Sigmoid colon (tissue), 4 donors: Measurements from ENCODE around the gene KCNH4.

ENCODE experiments used
- POLR2A ChIP-seq, 2 donors: fragments of 450-650 bp; IDR thresholded peaks; one replicate each; pipeline ENCODE4 v1.6.1; 2016; ENCODE audit warnings: antibody characterized with exemption in 2 of 2, mild to moderate bottlenecking in 2 of 2, moderate library complexity in 2 of 2
- POLR2AphosphoS5 ChIP-seq, 4 donors: sonication (generic); formaldehyde crosslinking; IDR thresholded peaks; one replicate each; pipeline ENCODE4 v1.6.1; 2017; ENCODE audit warnings: antibody characterized with exemption in 4 of 4
- TF ChIP-seq, protein P1 (sequence below), 4 experiments: fragments of 450-650 bp in 3 of 4; fragments of 200-600 bp in 1 of 4; IDR thresholded peaks; one replicate each; pipeline ENCODE4 v1.5.1; 2016 to 2019; ENCODE audit warnings: antibody characterized with exemption in 4 of 4, mild to moderate bottlenecking in 3 of 4, moderate library complexity in 2 of 4

DNA sequence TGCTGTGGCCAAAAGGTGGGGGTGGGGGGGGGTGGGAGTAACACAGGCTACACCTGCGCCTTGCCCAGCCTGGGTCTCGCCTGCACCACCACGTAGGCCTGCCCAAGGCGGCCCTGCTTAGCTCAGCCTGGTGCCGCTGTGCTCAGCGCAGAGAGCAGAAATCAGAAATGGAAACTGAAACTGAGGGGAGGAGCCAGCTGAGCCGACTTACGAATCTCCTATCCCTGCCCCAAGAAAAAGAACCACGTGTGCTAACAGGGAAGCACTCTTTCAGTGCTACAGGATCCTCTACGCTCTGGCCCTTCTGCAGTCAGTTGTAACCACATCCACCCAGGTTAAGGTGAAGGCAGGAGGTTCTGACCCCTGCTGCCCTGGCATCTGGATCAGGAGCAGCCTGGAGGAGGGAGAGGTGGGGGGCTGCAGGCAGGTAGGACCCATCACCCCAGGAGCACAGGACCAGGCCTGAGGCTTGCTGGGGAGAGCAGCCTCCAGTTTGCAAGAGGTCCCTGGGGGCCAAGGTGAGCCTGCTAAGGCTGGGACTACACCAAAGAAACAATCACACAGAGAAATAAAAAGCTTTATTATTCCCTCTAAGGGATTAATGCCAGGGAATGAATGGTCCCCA lies 68.3 kb downstream of the KCNH4 start, which contains the start of gene DHX58:
- TF ChIP-seq, protein P1, sequence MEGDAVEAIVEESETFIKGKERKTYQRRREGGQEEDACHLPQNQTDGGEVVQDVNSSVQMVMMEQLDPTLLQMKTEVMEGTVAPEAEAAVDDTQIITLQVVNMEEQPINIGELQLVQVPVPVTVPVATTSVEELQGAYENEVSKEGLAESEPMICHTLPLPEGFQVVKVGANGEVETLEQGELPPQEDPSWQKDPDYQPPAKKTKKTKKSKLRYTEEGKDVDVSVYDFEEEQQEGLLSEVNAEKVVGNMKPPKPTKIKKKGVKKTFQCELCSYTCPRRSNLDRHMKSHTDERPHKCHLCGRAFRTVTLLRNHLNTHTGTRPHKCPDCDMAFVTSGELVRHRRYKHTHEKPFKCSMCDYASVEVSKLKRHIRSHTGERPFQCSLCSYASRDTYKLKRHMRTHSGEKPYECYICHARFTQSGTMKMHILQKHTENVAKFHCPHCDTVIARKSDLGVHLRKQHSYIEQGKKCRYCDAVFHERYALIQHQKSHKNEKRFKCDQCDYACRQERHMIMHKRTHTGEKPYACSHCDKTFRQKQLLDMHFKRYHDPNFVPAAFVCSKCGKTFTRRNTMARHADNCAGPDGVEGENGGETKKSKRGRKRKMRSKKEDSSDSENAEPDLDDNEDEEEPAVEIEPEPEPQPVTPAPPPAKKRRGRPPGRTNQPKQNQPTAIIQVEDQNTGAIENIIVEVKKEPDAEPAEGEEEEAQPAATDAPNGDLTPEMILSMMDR (IDR thresholded peaks at IDR 0.05) = no peak
- peak; percentile 50 to 60 for TF ChIP-seq POLR2A (IDR thresholded peaks at IDR 0.05)
- peak; percentile 81 to 91 (median 85) for TF ChIP-seq POLR2AphosphoS5 (IDR thresholded peaks at IDR 0.05)
